ENCODE measurements around the gene CORO6. TPM values are rescaled to one million over a fixed set of nuclear protein-coding genes. Genes with fewer than 3 reads are reported as not detected.

CORO6 gene
- total and polyA plus RNA-seq, 2 experiments from 2014 or later, result 2.6 to 5.2 TPM

- Mint-ChIP-seq H3K27ac (no peak overlapping the region), H3K27me3 (ENCODE audit: insufficient read depth, low read depth, poor library complexity) (peaks cover 3% of the 10 kb centered on the region), H3K4me3 (no peak overlapping the region), H3K36me3 (ENCODE audit: low read depth) (no peaks in the 10 kb centered on the region), H3K4me1 (no peaks in the 10 kb centered on the region), H3K9me3 (no peaks in the 10 kb centered on the region)
- Histone ChIP-seq H3K27ac (ENCODE audit: low read depth) (no peak overlapping the region), H3F3A (replicated peaks; ENCODE audit: low read depth) (no peaks in the 10 kb centered on the region), H3K27me3 (ENCODE audit: insufficient read depth) (no peaks in the 10 kb centered on the region), H3K4me3 (no peak overlapping the region), H3K4me1 (ENCODE audit: insufficient read depth) (no peaks in the 10 kb centered on the region), H3K79me2 (replicated peaks; ENCODE audit: insufficient read depth) (no peaks in the 10 kb centered on the region), H2AFZ (no peak overlapping the region), H4K20me1 (replicated peaks; ENCODE audit: insufficient read depth) (no peaks in the 10 kb centered on the region), H3K9me2 (ENCODE audit: insufficient read depth) (no peaks in the 10 kb centered on the region), H3K4me2 (no peak overlapping the region), H3K36me3 (ENCODE audit: insufficient read depth) (no peaks in the 10 kb centered on the region)
- ATAC-seq (no peak), DNase-seq (ENCODE audit: low spot score) (no peak)
- TF ChIP-seq ZNF462 (CRISPR knock-in tag; IDR thresholded peaks at IDR 0.05) (no peak), EZH2 (IDR thresholded peaks at IDR 0.05; ENCODE audit: low read depth, unreplicated experiment) (no peak), EZH2phosphoT487 (IDR thresholded peaks at IDR 0.05; ENCODE audit: unreplicated experiment) (no peak), CREB1 (CRISPR knock-in tag; IDR thresholded peaks at IDR 0.05; ENCODE audit: low read depth) (no peak), ETS1 (IDR thresholded peaks at IDR 0.05) (no peak), REST (IDR thresholded peaks at IDR 0.05; ENCODE audit: unreplicated experiment) (no peak), ZNF114 (CRISPR knock-in tag; IDR thresholded peaks at IDR 0.05) (no peak)
Measured at GRCh38 chr17:29649359-29649758, 26.6 kb upstream of the CORO6 start.
